GM18498 (cell line): ENCODE measurements around the gene WDR33.

Source experiments
- ATAC-seq: cut with Tn5 transposase; IDR thresholded peaks from one replicate; pipeline ENCODE4 v1.9.1; 2021; ENCODE audit warnings: mild to moderate bottlenecking, moderate library complexity; ENCODE audit not compliant: unreplicated experiment

WDR33 gene

GRCh38 chr2:127658641-127659407 is 152.1 kb downstream of the WDR33 start:
- no peak for ATAC-seq

GRCh38 chr2:127658146-127658545 is 152.8 kb downstream of the WDR33 start:
- no peak for ATAC-seq

GRCh38 chr2:127657232-127657595 is 153.8 kb downstream of the WDR33 start:
- ATAC-seq: no peak

- no peak for ATAC-seq
Measured at GRCh38 chr2:127656569-127657231, 154.3 kb downstream of the WDR33 start.

- no peak for ATAC-seq
Measured at GRCh38 chr2:127655209-127656073, 155.5 kb downstream of the WDR33 start.

GRCh38 chr2:127654838-127655175 is 156.2 kb downstream of the WDR33 start:
- ATAC-seq: no peak

GRCh38 chr2:127654084-127654837 is 156.7 kb downstream of the WDR33 start:
- ATAC-seq: no peak

- no peak for ATAC-seq
Measured at GRCh38 chr2:127653421-127654083, 157.4 kb downstream of the WDR33 start.

- ATAC-seq: no peak
Measured at GRCh38 chr2:127652786-127653357, 158.1 kb downstream of the WDR33 start.

GRCh38 chr2:127651971-127652550 is 158.9 kb downstream of the WDR33 start:
- ATAC-seq: no peak

GRCh38 chr2:127651381-127651809 is 159.6 kb downstream of the WDR33 start:
- ATAC-seq: no peak
